HG03039 (cell line): ENCODE data around the gene POU4F3.
"Not testable (repeated sequence)": the region's sequence is repeated elsewhere in the genome, so short reads cannot be mapped to it uniquely, and the experiment has no call there.

Experiments used
- ATAC-seq: cut with Tn5 transposase; IDR thresholded peaks from one replicate; pipeline ENCODE4 v1.9.1; 2021; ENCODE audit warnings: mild to moderate bottlenecking, moderate library complexity; ENCODE audit not compliant: unreplicated experiment

POU4F3 gene, protein sequence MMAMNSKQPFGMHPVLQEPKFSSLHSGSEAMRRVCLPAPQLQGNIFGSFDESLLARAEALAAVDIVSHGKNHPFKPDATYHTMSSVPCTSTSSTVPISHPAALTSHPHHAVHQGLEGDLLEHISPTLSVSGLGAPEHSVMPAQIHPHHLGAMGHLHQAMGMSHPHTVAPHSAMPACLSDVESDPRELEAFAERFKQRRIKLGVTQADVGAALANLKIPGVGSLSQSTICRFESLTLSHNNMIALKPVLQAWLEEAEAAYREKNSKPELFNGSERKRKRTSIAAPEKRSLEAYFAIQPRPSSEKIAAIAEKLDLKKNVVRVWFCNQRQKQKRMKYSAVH

GRCh38 chr5:146338774-146339714 lies at the start of gene POU4F3:
Gene POU4F3 (plus strand): TSS chr5:146338839. CDS start chr5:146339113, 274 bp downstream.
- ATAC-seq = no peak

DNA sequence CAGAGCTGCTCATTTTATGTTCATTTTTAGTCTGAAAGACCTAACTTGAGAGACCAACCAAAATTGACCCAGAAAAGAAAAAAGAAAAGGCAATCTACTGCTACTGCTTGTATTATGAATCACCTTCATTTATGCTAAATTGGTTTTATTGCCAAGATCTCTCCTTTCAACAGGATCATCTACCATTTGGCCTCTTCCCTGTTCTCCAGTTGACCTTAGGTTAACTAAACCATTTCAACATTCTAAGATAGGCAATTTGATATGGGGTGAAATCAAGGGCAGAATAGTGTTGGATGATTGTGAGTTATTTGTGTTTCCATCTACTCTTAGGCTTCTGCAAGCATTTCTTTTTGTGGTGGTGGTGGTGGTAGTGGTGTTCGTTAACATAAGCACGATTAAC lies 48.3 kb upstream of the POU4F3 start:
- ATAC-seq = no peak

DNA sequence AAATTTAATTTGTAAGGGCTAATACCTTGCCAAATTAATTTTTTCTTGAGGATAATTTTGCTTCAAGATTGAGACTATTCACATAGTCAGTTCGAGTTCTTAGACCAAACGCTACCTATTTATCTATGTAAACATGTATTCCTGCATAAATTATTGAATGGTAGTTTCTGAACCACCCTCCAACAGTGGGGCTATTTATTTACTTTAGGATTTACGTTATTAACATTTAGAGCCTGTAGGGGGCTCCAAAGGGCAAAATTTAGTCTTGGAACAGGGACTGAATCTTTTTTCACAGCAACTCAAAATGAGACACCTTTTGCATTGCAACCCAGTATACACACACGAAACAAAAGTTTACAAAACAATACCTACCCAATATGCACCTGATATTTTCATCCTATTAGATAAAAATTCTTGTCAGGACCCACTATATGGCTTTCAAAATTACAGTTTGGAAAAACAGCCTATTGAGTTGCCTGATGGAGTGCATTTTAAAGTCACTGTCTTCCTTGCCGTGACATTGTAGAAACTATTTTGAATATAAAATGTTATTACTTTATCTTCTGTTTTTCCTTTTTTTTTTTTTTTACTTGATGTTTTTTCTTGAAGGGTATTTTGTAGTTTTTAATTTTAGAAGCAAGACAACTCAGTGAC lies 47.1 kb upstream of the POU4F3 start:
- ATAC-seq = no peak

GRCh38 chr5:146296245-146296644 lies 42.4 kb upstream of the POU4F3 start:
- ATAC-seq = no peak

DNA sequence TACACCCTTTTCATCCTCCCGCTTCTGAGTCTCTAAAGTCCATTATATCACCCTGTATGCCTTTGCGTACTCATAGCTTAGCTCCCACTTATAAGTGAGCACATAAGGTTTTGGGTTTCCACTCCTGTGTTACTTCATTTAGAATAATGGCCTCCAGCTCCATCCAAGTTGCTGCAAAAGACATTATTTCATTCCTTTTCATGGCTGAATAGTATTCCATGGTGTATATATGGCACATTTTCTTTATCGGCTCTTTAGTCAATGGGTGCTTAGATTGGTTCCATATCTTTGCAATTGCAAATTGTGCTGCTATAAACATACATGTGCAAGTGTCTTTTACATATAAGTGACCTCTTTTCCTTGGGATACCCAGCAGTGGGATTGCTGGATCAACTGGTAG lies 39.7 kb upstream of the POU4F3 start:
- ATAC-seq = not testable (repeated sequence)

DNA sequence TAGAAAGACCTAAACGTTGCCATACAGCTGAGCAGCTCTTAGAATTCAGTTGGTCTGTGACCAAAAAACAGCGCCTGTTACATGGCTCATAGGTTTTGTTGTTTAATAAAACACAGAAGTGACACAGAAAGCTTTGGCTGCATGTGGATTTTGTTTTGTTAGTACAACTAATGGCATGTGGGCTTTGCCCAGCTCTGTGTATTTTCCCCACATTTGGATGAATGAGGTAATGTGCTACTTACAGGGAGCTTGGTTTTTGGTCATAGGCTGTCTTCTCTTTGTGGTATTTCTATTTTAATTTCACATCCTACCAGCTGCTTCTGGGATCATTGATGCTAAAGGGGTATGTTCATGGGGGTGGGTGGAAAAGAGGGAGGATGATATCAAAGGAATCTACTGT lies 37.0 kb upstream of the POU4F3 start:
- no peak for ATAC-seq

DNA sequence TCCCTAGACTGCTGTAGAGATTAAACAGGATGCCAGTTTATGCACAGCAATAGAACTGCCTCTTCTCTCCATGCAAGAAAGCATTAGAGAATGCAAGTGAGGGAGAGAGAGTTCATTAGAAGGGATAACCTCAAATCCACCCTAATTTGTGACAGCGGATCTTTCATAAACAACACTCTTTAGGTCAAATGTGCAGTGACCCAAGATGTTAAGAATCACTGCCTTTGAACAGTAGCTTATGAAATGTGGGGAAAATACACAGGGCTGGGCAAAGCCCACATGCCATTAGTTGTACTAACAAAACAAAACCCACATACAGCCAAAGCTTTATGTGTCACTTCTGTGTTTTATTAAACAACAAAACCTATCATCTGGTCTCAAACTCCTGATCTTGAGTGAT lies 36.2 kb upstream of the POU4F3 start:
- ATAC-seq = no peak

GRCh38 chr5:146306838-146307237 lies 31.8 kb upstream of the POU4F3 start:
- ATAC-seq = no peak

GRCh38 chr5:146307796-146308195 lies 30.8 kb upstream of the POU4F3 start:
- no peak for ATAC-seq

DNA sequence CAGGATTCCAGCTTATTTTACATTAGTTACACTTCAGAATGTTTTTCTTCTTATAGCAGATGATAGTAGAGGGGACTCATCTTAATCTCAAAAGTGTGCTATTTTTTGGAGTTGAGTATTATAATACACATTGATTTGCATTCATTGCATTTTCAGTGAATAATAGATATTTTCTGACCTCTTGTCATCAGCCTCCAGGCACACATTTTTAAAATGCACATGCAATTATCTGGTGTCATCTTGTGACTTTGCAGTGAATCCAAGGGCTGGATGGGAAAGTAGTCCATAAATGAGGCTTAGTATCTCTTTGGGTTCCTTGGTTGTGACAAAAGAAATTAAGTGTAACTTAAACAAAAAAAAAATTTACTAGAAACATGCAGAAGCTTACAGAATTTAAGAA lies 28.1 kb upstream of the POU4F3 start:
- no peak for ATAC-seq

GRCh38 chr5:146311278-146311677 lies 27.4 kb upstream of the POU4F3 start:
- no peak for ATAC-seq

GRCh38 chr5:146313027-146313426 lies 25.6 kb upstream of the POU4F3 start:
- no peak for ATAC-seq

GRCh38 chr5:146321571-146321970 lies 17.1 kb upstream of the POU4F3 start:
- no peak for ATAC-seq

GRCh38 chr5:146327257-146327870 lies 11.3 kb upstream of the POU4F3 start:
- no peak for ATAC-seq

GRCh38 chr5:146327989-146328388 lies 10.7 kb upstream of the POU4F3 start:
- ATAC-seq = no peak

DNA sequence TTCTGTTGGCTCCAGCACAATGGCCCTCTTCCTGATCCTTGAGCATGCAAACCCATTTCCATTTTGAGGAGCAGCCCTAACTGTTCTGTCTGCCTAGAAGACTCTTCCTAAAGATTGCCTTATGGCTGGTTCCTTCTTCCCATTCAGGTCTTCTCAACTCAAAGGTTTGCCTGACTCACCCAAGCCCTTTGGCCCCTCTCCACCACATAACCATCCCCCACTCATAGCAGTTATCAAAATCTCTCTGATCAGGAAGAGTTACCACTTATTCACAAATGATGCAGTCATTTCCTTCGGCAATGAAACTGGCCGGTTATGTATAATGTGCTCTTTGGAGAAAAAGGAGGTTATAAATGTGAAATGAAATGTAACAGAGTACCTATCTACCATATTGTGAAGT lies 8.9 kb upstream of the POU4F3 start:
- no peak for ATAC-seq

DNA sequence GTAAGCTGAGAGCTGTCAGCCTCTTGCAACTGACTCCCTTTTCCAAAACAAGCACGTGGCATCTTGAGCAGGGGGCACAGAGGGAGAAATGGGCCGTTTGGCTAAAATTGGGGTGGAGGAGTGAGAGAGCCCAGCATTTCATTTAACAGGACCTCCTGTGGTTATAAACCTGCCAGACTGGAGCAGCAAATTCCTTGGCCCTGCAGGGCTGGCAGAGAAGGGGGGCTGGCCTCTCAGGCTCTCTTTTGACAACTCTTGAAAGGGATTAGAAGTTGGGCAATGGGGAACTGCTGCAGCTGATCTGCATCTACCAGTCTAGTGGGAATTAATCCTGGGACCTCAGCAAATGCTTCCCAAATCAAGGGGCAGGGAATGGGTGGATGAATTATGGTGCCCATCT lies 7.2 kb upstream of the POU4F3 start:
- ATAC-seq = no peak

- ATAC-seq = no peak
These were observed 4.5 kb upstream of the POU4F3 start for GRCh38 chr5:146334074-146334533.

- ATAC-seq = no peak
These were observed 2.4 kb upstream of the POU4F3 start for GRCh38 chr5:146336197-146336596.

- ATAC-seq = no peak
These were observed 1.3 kb upstream of the POU4F3 start for GRCh38 chr5:146337264-146337904.
